Measurements from ENCODE around the gene PCDHB3.

GRCh38 chr5:141094481-141095262 is 5.6 kb upstream of the PCDHB3 start, which contains the start of gene PCDHB2:
- peak; percentile 20 for TF ChIP-seq CTCF (IDR thresholded peaks at IDR 0.05; ENCODE audit: insufficient read depth, low read length, poor library complexity, severe bottlenecking)
- TF ChIP-seq EZH2phosphoT487 (conservative IDR thresholded peaks at IDR 0.05; ENCODE audit: low read length): no peak

All from SU-DHL-6 (cell line).